DMS79 treated with DMSO at 0.1 percent for 48 hours (cell line): Measurements from ENCODE around the gene KLK13.

Experiments used
- DNase-seq: peaks from one replicate; lab custom pipeline; 2025; lab: John Stamatoyannopoulos, UW

KLK13 gene, protein sequence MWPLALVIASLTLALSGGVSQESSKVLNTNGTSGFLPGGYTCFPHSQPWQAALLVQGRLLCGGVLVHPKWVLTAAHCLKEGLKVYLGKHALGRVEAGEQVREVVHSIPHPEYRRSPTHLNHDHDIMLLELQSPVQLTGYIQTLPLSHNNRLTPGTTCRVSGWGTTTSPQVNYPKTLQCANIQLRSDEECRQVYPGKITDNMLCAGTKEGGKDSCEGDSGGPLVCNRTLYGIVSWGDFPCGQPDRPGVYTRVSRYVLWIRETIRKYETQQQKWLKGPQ

DNA sequence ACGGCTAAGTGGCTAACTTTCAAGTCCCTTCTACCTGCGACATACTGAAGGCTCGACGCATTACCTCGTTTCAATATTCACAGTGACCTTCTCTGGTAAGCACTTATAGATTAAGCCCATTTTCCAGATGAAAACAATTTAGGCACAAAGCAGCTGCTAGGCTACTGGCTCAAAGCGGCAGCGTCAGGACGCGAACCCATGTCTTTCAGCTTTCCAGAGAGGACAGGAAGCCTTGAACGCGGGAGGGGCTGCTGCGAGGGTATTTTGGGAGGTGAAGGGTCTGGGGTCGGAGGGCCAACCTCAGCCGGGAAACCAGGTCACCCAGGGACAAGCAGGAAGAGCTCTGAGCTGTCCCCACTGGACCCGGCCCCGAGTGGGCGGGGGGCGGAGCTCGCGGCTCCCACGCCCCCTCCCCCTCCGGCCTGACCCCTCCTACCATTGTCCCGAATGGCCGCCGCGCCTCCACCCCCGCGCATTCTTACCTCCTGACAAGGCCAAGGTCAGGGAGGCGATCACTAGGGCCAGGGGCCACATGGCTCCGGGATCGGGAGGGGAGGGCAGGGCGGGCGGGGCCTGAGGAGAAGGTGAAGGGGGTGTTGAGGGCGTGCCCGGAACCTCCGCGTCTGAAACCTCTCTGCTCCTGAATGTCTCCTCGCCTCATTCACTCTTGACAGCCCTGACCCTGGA, at the start of gene KLK13:
KLK13 (minus strand) TSS at position 559 of the 687 bp plus-strand sequence; CDS start at position 534, 25 bp downstream.
- no peak for DNase-seq

DNA sequence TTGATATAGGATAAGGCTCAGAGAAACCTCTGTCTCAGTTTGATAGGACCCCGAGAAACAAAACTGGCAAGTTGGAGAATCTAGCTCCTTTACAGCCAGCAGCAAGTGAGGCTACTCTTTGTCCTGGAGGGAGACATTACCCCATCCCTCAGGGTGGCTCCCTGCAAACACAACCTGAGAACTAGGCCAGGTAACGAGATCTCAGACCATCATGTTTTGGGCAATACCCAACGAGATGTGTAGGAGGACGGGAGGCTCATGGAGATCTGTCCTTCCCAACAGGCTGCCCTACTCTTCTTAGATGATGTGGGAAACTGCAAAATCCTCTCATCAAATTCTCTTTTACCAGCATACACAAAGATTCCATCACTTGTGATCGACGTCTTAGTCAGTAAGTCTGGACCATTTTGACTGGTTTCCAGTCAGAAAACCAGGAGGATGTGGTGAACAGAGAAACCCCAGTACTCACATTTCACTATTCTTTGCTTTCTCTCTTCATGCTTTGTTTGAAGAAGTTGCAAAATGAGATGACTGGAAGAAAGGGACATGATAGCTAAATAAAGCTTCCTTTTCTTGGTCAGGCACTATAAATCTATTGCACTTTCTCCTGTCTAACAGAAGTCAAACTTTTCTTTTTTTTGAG, 49.3 kb upstream of the KLK13 start:
- no peak for DNase-seq

GRCh38 chr19:51111606-51112005, 46.7 kb upstream of the KLK13 start:
- DNase-seq: no peak

DNA sequence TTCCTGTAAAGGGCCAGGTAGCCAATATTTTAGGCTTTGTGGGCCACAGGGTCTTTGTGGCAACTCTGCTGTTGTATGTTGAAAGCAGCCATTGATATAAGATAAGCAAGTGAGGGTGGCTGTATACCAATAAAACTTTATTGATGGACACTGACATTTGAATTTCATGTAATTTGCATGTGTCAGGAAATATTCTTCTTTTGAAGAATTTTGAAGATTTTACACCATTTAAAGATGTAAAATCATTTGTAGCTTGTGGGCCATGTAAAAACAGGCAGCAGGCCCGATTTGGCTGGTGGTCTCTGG, 45.7 kb upstream of the KLK13 start:
- no peak for DNase-seq

- no peak for DNase-seq
Measured at GRCh38 chr19:51108805-51109146, 43.9 kb upstream of the KLK13 start.

- peak; percentile 89 for DNase-seq
Measured at GRCh38 chr19:51108066-51108804, 43.3 kb upstream of the KLK13 start, which contains the start of gene CTU1. CTU1 (minus strand) TSS chr19:51108409; CDS start chr19:51104569, 3,840 bp downstream.

GRCh38 chr19:51107406-51108065, 42.6 kb upstream of the KLK13 start:
- no peak for DNase-seq

- no peak for DNase-seq
Measured at GRCh38 chr19:51103926-51104341, 39.0 kb upstream of the KLK13 start.

DNA sequence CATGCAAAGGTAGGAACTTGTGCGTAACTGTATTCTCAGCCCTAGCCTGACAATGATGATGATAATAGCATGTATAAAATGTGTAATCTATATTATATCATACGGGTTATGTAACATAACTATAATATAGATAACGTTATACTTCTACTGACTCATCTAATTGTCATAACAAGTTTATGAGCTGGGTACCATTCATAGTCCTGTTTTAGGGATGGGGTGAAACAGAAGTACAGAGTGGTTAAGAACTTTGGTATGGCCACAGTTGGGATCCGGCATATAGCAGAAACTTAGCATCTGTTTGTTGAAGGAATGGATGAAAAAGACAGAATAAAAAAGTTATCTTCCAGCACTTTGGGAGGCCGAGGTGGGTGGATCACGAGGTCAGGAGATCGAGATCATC, 38.1 kb upstream of the KLK13 start:
- DNase-seq: no peak

DNA sequence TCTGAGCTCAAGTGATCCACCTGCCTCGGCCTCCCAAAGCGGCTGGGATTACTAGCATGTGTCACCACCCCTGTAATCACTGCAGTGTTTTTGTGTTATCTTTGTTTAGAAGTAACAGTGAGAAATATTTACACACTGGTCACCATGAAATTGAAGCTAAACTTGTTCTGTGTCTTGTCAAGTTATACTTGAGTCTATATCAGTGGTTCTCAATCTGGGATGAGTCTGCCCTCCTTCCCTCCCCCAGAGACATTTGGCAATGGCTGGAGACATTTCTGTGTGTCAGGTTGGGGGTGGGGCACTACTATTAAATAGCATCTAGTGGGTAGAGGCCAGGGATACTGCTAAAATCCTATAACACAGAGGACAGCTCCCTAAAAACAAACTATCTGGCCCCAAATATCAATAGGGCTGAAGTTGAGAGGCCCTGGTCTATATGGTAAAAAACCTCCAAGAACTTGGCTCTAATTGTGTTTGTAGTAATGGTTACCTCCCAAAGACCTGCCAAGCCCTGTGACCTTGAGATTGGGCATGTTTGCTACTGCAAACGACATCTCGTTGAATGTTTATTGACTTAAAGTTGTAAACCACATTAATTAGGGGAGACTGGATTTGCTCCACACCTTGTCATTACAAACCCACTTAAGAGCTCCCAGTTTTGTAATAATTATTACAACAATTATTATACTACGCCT, 36.4 kb upstream of the KLK13 start:
- DNase-seq: no peak

GRCh38 chr19:51100601-51101000, 35.7 kb upstream of the KLK13 start:
- DNase-seq: no peak

GRCh38 chr19:51099047-51099382, 34.1 kb upstream of the KLK13 start:
- no peak for DNase-seq

GRCh38 chr19:51098365-51099046, 33.6 kb upstream of the KLK13 start:
- DNase-seq: no peak

- DNase-seq: no peak
Measured at GRCh38 chr19:51097796-51098195, 32.9 kb upstream of the KLK13 start.

DNA sequence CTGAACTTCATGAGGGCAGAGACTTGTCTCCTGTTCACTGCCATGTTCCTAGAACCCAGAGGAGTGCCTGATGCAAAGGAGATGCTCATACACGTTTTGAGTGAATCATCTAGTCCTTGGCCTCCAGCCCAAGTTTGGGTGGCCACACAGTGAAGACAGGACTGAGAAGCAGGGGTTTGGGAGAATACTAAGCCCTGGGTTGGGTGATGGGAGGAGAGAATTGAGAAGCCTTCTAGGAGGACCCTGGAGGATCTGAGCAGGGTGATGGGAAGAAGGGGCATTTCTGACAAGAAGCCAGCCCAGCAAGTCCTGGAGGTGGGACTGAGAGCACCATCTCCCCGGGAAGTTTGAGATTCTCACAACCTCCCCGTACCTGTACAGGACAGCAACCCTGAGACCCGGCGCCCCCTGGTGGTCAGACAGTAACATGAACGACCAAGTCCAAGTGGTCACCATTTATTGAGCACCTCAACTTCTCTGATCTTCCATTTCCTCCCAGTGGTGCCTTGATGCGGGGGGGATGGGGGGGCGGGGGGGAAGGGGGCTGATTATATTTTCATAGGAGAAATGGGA, 32.4 kb upstream of the KLK13 start:
- peak; percentile 19 for DNase-seq

DNA sequence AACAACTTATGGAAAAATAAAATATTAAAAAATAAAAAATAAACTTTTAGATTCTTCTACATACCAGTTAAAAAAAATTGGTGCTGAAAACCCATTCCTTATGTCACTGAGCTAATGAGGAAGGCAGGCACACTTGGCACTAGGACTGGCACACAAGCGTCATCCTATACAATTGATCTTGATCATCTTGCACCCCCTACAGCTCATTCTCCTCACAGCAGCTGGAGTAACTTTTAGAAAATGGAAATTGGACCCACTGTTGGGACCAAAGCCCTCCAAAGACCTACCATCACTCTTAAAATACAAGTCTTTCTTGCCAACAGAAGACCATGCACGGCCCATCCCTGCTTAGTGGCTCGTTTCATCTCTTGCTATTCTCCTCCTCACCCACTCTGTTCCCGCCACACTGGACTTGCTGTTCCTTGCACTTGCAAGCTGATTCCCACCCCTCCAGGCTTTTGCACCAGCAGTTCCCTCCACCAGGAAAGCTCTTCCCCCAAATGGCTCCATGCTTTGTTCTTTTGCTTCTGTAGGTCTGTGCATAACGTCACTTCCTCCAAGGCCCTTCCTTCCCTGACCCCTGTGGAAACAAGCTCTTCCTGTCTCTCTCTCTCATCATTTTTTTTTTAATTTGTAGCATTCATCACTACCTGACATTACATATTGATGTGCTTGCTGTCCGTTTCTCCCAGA, 31.7 kb upstream of the KLK13 start:
- no peak for DNase-seq

GRCh38 chr19:51094696-51095279, 29.9 kb upstream of the KLK13 start:
- peak; percentile 37 for DNase-seq

GRCh38 chr19:51093510-51094345, 28.8 kb upstream of the KLK13 start:
- DNase-seq: no peak

GRCh38 chr19:51093101-51093500, 28.2 kb upstream of the KLK13 start:
- peak; percentile 40 for DNase-seq
